ENCODE data around the gene SORL1-AS1.

The SORL1-AS1 gene

DNA sequence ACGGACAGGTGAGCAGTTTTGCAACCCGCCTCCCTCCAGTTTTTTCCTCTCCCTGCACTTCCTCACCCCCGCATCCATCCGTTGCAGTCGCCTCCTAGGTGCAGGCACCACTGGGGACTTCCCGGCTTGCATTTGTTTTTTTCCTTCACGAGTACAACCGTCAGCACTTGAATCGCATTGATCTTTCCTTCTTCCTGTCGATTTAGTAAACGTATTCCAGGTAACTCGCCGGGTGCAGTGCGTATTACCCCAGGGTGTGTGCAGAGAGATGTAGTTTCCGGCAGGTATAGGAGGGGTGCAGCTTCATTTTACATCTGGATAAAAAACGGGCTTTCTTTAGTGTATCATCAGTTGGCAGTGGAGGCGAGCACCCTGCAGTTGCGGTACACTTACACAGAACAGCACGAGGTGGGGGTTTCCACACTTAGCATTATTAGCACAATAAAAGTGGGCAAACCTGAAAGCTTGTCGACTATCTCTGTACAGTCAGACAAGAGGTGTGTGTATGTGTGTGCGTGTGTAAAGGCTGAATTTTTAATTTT, at the start of gene SORL1-AS1:
Gene SORL1-AS1 (minus strand): TSS at position 359 of the 542 bp plus-strand sequence.
- DNase-seq = peak; percentile 68 to 72

DNA sequence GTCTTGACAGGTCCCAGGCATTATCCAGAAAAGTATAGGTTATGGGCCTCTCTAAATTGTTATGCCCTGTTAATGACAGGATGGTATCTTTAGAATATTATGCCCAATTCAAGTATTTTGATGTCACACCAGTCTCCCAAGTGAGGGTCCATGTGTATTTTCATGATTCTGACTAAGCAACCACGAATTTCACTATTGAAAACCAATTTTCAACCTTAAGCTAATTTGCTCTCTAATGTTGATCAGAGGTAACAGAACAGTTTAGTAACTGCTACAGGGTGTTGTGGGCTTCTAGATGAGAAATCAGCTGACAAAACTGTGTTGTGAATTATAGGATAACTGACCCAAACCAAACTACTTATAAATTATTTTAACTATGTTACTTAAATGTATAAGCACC, 48.0 kb upstream of the SORL1-AS1 start:
- DNase-seq = no peak

- peak in 1 of 2 experiments; percentile 17 for DNase-seq
Observed at GRCh38 chr11:121500275-121500674, 47.5 kb upstream of the SORL1-AS1 start.

GRCh38 chr11:121499405-121499804, 46.6 kb upstream of the SORL1-AS1 start:
- no peak for DNase-seq

DNA sequence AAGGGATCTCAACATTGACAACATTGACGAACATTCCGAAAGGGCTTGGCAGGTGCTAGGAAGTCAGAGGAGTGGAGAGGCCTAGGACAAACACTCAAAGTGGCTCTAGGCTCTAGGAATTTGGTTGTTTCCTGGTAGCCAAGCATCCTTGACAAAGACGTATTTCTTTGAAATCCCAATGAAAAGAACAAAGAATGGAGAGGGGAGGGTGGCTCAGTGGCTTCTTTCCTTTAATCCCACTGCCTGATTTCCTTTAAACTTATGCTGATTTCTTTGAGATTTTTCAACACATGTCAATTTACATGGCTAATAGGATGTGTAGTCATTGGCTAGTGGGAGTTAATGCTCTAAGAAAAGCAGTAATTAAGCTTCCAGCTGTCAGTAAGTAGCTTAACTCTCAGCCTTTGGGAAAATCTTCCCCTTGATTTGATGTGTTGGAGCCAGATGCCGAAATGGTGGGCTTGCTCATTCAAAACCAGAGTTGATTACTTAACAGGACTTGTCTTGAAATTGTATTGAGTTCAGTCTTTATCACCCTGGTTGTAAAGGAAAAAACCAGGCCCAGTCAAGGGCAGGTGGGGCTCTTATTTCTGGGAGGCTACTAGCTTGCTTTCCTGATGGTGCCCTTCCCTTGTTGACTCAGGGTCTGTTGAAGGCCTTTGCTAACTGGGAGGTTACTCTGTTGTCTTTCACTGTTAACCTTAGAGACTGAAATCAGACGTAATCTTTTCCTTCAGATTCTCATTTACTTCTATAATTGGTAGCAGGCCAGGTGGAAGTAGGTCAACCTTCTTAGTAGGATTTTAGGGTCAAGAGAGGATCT, 44.6 kb upstream of the SORL1-AS1 start:
- DNase-seq = peak in 1 of 2 experiments; percentile 2

DNA sequence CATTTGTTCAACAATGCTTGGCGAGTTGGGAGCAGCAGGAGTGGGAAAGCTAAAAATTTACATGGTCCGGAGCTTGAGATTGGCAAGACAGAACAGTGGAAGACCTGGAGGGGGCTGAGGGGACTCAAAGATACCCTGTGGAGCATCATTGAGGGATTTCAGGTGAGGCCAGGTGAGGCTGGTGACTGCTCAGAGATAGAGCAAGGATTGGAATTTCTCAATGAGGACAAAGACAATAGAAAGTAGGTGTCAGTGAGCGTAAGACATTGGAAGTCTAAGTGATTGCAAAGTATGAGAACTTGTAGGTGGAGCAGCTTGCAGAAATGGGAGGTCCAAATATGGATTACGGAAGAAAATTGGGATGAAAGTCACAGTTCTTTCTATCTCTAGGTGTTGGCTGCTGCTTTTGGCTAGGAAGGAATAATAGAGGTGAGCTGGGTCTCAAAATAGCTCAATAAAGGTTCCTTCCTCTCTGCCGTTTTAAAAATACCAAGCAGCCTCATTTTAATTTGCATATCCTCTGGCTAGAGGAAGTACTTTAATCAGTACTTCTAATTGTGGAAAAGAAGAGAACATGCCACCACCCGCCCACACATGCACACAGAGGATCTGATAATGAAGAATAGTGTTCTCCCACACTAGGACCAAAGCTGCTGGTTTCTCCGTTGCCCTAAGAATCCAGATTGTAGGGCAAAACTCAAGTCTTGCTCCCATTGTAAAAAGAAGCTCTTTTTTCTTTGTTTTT, 41.8 kb upstream of the SORL1-AS1 start:
- peak; percentile 55 to 56 for DNase-seq

- peak in 1 of 2 experiments; percentile 18 for DNase-seq
Observed at GRCh38 chr11:121489823-121490222, 37.1 kb upstream of the SORL1-AS1 start.

- DNase-seq = peak in 1 of 2 experiments; percentile 7
Observed at GRCh38 chr11:121488641-121489040, 35.9 kb upstream of the SORL1-AS1 start.

- DNase-seq = no peak
Observed at GRCh38 chr11:121488170-121488569, 35.4 kb upstream of the SORL1-AS1 start.

- peak in 1 of 2 experiments; percentile 11 for DNase-seq
Observed at GRCh38 chr11:121487191-121487590, 34.4 kb upstream of the SORL1-AS1 start.

DNA sequence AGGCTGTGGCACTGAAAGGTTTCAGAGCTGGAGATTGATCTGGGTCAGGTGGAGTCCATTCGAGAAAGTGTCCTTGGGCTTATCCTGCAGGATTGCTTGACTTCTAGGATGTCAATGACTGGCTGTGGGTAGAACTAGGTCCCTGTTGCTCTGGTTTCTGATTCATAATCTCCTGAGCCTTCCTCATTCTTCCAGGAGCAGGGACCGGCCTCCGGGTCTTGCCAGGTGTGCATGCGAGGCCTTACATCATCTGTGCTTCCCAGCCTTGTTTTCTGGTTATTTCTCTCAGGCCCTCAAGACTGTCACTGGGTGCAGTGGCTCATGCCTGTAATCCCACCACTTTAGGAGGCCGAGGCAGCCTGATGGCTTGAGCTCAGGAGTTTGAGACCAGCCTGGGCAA, 33.3 kb upstream of the SORL1-AS1 start:
- DNase-seq = peak in 1 of 2 experiments; percentile 10

DNA sequence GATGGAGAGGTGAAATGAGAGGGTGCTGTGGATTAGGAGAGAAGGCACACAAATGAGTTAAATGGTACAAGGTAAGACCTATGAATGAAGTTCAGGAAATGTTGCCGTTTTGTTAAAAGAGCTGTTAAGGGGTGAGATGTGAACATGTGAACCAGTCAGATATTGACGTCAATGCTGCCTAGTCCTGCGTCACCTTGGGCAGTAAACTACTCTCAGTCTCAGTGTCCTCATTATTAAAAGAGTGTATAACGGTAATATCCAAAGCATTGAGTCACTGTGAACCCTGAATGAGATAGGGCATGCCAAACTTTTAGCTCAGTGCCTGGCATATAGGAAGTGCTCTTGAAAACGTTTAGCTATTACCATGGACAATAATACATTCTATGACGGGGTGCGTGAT, 32.4 kb upstream of the SORL1-AS1 start:
- DNase-seq = peak in 1 of 2 experiments; percentile 9

DNA sequence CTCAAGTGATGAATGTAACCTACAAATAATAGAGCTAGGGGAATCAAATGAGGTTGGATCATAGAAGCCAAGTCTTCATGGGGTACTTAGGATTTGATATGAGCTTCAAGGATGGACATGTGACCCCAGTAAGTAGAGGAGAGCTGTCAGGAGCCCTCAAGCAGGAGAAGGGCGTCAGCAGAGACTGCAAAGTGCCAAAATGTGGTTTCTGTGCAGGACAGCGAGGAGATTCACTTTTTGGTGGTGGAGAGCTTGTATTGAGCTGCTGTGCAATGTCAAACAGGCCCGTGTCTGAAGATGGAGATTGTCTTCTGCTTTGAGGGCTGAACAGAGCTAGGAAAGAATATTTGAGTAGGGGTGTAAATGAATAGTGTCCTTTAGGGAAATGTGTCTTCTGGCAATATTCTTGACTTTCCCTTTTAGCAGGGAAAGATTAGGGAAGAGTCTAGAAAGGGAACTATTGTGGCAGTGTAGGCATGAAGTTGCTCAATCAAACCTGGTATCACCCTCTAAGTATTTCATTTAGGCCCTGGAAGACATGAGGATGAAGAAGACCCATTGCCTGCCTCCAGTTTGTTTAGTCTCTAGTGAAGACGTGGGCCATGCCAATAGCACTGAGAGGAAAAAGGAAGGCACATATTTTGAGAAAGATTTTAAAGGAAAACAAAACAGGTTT, 31.2 kb upstream of the SORL1-AS1 start:
- peak in 1 of 2 experiments; percentile 13 for DNase-seq

- DNase-seq = peak; percentile 62 to 64
Observed at GRCh38 chr11:121482231-121483129, 29.7 kb upstream of the SORL1-AS1 start.

- DNase-seq = peak in 1 of 2 experiments; percentile 57
Observed at GRCh38 chr11:121481484-121482230, 28.9 kb upstream of the SORL1-AS1 start.

DNA sequence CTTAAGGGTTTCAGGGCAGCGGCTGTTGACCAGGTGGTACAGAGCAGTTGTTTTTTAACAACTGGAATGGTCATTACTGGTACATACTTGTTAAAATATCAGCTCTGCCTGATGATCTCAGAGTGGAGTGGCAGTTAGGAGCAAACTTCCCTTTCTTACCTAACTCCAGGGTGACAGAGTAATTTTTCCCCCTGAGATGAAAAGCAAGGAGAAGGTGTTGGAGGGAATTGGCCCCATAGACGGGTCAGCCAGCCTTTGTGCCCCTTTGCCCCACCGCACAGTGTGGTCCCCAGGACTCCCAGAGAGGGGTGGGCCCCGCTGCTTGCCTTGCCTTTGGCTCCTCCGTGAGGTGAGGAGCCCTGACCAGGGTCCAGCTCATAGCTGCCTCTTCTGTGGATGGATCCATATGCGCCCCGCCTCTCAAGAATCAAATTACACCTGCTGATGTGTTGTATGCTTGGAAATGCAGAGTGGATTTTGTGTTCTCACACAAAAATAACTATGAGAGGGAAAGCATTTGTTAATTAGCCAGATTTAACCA, 27.0 kb upstream of the SORL1-AS1 start:
- no peak for DNase-seq

- no peak for DNase-seq
Observed at GRCh38 chr11:121478895-121479697, 26.3 kb upstream of the SORL1-AS1 start.

DNA sequence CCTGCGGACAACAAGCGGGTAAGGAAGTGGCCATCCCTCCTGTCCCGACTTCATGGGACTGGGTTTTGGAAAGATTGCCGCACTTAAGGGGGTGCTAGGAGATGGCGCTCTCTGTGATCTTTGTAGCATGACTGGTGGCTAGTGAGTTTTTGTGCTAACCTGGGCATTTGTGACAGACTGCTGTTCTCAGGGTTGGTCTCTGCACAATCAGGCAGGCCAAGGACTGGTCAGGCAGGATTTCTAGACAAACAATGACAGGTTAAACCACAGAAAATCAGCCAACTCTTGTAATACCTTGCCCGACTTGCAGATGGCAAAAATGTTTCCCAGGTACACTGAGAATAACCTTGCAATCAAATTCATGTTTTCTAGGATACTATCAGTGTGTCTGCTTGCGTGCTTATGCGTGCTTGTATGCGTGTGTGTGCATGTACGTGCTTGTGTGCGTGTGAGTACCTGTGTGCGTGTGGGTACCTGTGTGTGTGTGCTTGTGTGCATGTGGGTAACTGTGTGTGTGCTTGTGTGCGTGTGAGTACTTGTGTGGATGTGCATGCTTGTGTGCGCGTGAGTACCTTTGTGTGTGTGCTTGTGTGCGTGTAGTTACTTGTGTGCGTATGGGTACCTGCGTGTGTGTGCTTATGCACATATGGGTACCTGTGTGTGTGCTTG, 25.6 kb upstream of the SORL1-AS1 start:
- DNase-seq = no peak

DNA sequence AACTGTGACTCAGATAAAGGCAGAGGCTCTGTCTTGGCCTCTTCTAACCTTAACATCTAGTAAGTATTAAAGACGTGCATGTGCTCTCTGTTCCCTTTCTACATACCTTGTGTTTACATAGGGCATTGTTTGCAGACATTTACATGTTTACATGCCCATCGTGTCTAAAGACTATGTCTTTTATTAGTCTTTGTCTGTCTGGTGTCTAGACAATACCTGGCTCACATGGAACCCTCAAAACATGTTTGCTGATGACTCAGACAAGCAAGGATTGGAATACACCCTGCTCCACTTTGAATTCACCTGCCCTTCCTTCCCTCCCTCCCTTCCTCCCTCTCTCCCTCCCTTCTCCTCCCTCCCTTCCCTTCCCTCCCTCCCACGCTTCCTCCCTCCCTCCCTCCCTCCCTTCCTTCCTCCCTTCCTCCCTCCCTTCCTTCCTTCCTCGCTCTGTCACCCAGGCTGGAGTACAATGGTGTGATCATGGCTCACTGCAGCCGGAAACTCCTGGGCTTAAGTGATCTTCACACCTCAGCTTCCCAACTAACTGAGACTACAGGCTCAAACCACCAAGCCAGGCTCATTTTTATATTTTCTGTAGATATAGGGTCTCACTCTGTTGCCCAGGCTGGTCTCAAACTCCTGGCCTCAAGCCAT, 23.7 kb upstream of the SORL1-AS1 start:
- DNase-seq = no peak
